HFFc6 (cell line): ENCODE measurements around the gene SERPINB12. TPM values are rescaled to one million over a fixed set of nuclear protein-coding genes. Genes with fewer than 3 reads are reported as not detected.
A peak's percentile ranks its signal among the peaks of the same experiment; 100 is the strongest.

Experiments used
- DNase-seq: peaks from one replicate; pipeline ENCODE4 v3.0.0-alpha.2; 2018
- H3K27ac Mint-ChIP-seq: 2 replicates; pipeline ENCODE4 v1.8.0; 2020; ENCODE audit warnings: mild to moderate bottlenecking, mixed read lengths
- H3K27me3 Mint-ChIP-seq: 2 replicates; pipeline ENCODE4 v1.8.0; 2021; ENCODE audit warnings: mild to moderate bottlenecking, moderate library complexity, mixed read lengths; ENCODE audit not compliant: insufficient read depth
- H3K36me3 Mint-ChIP-seq: 2 replicates; pipeline ENCODE4 v1.8.0; 2021; ENCODE audit warnings: low read depth, mixed read lengths
- H3K4me1 Mint-ChIP-seq: 2 replicates; pipeline ENCODE4 v1.8.0; 2020; ENCODE audit warnings: low read depth, mixed read lengths
- H3K4me3 Mint-ChIP-seq: 2 replicates; pipeline ENCODE4 v1.8.0; 2020; ENCODE audit warnings: mild to moderate bottlenecking, moderate library complexity, mixed read lengths
- H3K9me3 Mint-ChIP-seq: 2 replicates; pipeline ENCODE4 v1.8.0; 2020; ENCODE audit warnings: mild to moderate bottlenecking, mixed read lengths
- CTCF ChIP-seq: fragments of 200-600 bp; sonication (generic); IDR thresholded peaks from 2 replicates; pipeline ENCODE4 v1.5.0; 2021; ENCODE audit warnings: antibody characterized with exemption, mild to moderate bottlenecking
- total RNA-seq, 6 experiments: library from RNA; stranded (reverse); fragmentation: NEBNext Ultra II Directional; extraction: Animal tissue kit (Norgen Biotek cat#: 25700); gene quantifications; 2 replicates in 1 of 6; 3 replicates in 5 of 6; pipeline ENCODE4 v1.2.3, GENCODE V29; 2021

Gene SERPINB12
- total RNA-seq, 6 experiments from 2014 or later = not detected

GRCh38 chr18:63592471-63592870, 50.3 kb downstream of the SERPINB12 start:
- H3K27ac Mint-ChIP-seq = peak overlapping the region; percentile 56; the same call in 1 of the 2 replicates
- no peaks in the 10 kb centered on the region for H3K9me3 Mint-ChIP-seq
- peak overlapping the region; percentile 39 for H3K4me3 Mint-ChIP-seq
- no peaks in the 10 kb centered on the region for H3K27me3 Mint-ChIP-seq
- H3K4me1 Mint-ChIP-seq = peaks cover 33% of the 10 kb centered on the region
- DNase-seq = peak; percentile 31
- peaks cover 5% of the 10 kb centered on the region; the same call in 1 of the 2 replicates for H3K36me3 Mint-ChIP-seq
- TF ChIP-seq CTCF = no peak

DNA sequence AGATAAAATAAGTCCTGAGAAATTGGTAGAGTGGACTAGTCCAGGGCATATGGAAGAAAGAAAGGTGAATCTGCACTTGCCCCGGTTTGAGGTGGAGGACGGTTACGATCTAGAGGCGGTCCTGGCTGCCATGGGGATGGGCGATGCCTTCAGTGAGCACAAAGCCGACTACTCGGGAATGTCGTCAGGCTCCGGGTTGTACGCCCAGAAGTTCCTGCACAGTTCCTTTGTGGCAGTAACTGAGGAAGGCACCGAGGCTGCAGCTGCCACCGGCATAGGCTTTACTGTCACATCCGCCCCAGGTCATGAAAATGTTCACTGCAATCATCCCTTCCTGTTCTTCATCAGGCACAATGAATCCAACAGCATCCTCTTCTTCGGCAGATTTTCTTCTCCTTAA, 54.8 kb downstream of the SERPINB12 start:
- Mint-ChIP-seq H3K4me3 (no peak overlapping the region), H3K36me3 (no peaks in the 10 kb centered on the region), H3K27ac (no peak overlapping the region), H3K27me3 (no peaks in the 10 kb centered on the region), H3K9me3 (no peaks in the 10 kb centered on the region), H3K4me1 (peaks cover 15% of the 10 kb centered on the region)
- TF ChIP-seq CTCF = no peak
- no peak for DNase-seq

GRCh38 chr18:63603355-63603754, 61.2 kb downstream of the SERPINB12 start:
- no peaks in the 10 kb centered on the region for H3K9me3 Mint-ChIP-seq
- DNase-seq = no peak

DNA sequence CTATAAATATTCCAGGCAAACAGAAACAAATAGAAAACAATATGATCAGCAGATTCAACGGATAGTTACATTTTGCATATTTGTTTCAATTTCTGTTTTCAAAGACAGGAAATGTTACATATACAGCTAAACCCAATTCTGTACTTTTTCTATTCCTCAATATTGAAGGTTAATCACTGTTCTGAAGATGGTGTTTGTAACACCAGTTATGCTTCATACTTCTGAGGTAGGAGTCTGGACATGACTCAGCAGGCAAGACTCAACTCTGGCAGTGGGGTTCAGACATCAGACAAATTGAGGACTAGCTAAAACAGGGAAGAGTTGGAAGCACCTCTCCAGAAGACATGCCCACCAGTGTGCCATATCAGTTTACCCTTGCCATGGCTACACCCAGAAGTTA, 61.6 kb downstream of the SERPINB12 start:
- Mint-ChIP-seq H3K4me3 (peak overlapping the region; percentile 48; the same call in 1 of the 2 replicates), H3K4me1 (peaks cover 46% of the 10 kb centered on the region), H3K27me3 (no peaks in the 10 kb centered on the region), H3K27ac (peak overlapping the region; percentile 71), H3K36me3 (no peaks in the 10 kb centered on the region), H3K9me3 (no peaks in the 10 kb centered on the region)
- peak; percentile 53 for DNase-seq
- TF ChIP-seq CTCF = no peak

More at GRCh38 chr18:63603355-63603754, 61.2 kb downstream of the SERPINB12 start:
- no peak for TF ChIP-seq CTCF
- peaks cover 46% of the 10 kb centered on the region for H3K4me1 Mint-ChIP-seq
- H3K4me3 Mint-ChIP-seq = no peak overlapping the region
- no peaks in the 10 kb centered on the region for H3K27me3 Mint-ChIP-seq
- H3K27ac Mint-ChIP-seq = peak overlapping the region; percentile 9; the same call in 1 of the 2 replicates
- no peaks in the 10 kb centered on the region for H3K36me3 Mint-ChIP-seq

GRCh38 chr18:63604791-63605567, 62.8 kb downstream of the SERPINB12 start:
- Mint-ChIP-seq H3K4me1 (peaks cover 46% of the 10 kb centered on the region), H3K4me3 (no peak overlapping the region), H3K36me3 (no peaks in the 10 kb centered on the region), H3K27ac (peak overlapping the region; percentile 60), H3K9me3 (no peaks in the 10 kb centered on the region), H3K27me3 (no peaks in the 10 kb centered on the region)
- peak; percentile 79 for DNase-seq
- no peak for TF ChIP-seq CTCF
